ENCODE measurements around the gene PPFIA1. TPM values are rescaled to one million over a fixed set of nuclear protein-coding genes. Genes with fewer than 3 reads are reported as not detected.

Gene PPFIA1
- total and polyA plus RNA-seq, 4 donors, result 27.5 to 85.0 (median 43.5) TPM

DNA sequence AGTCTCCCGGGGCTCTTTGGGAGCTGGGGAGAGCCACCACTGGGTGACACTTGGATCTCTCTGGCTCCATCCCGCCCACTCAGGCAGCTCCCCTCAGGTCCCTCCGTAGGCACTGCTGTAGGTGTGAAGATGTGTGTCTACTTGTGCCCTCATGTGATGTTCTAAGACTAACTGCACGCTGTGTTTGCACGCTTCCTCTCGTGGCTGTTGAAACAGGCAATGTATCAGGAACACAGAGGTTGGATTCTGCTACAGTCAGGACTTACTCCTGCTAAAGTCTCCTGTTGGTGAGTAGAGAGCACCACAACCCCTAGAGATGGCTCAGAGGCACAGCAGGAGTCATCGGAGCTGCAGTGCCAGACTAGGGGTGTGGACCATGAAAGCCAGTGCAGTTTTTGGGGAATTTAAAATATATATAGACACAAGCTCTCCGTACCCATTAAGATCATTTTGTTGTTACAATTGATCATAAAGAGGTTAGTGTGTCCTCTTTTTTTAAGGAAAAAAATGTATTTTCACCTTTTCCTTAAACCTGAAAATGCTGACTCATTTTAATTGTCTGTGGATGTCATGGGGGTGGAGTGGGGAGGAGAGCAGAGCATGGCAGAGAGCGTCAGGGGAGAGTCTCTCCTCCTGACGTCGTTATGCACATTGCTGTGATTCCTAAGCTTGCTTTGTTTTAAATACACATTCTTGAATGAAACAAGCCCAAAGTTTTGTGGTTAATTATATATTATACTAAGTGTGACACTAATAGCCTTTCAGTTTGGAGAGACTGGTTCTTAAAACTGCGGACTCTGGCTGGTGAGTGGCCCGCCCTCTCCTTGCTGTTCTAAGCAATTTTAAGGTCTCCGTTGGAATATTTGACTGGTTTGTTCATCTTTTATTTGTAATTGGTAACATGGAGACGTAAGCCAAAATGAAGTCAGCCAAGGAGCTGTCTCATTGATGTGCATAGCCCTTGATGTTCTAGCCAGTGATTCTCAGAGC, 111.7 kb downstream of the PPFIA1 start:
- Histone ChIP-seq H3K36me3 (ENCODE audit: control insufficient read depth in 4 of 4, insufficient read depth in 4 of 4, low read length in 4 of 4) (peaks cover 2 to 36% (median 30%) of the 10 kb centered on the region in 4 donors), H3K9me3 (ENCODE audit: control insufficient read depth in 4 of 4, insufficient read depth in 3 of 4, low read length in 3 of 4) (no peaks in the 10 kb centered on the region), H3K9ac (ENCODE audit: insufficient read depth in 1 of 2, low read length in 2 of 2) (no peak overlapping the region), H3K27me3 (ENCODE audit: control insufficient read depth in 3 of 3, insufficient read depth in 3 of 3, low read length in 2 of 3) (no peaks in the 10 kb centered on the region), H3K4me3 (no peak overlapping the region), H3K4me1 (ENCODE audit: control insufficient read depth in 5 of 5, insufficient read depth in 5 of 5, low read length in 5 of 5) (peaks cover 0 to 5% (median 0%) of the 10 kb centered on the region in 5 donors), H3K27ac (ENCODE audit: low read depth in 1 of 2, low read length in 1 of 2) (no peak overlapping the region)
- peak in 2 of 3 donors; percentile 18 to 50 for DNase-seq
- no peak for ATAC-seq (ENCODE audit: insufficient read depth, low FRiP score)
- 83% methylated on average over 15 of the region's 15 CpGs for WGBS, 2 donors
- TF ChIP-seq, protein P1, sequence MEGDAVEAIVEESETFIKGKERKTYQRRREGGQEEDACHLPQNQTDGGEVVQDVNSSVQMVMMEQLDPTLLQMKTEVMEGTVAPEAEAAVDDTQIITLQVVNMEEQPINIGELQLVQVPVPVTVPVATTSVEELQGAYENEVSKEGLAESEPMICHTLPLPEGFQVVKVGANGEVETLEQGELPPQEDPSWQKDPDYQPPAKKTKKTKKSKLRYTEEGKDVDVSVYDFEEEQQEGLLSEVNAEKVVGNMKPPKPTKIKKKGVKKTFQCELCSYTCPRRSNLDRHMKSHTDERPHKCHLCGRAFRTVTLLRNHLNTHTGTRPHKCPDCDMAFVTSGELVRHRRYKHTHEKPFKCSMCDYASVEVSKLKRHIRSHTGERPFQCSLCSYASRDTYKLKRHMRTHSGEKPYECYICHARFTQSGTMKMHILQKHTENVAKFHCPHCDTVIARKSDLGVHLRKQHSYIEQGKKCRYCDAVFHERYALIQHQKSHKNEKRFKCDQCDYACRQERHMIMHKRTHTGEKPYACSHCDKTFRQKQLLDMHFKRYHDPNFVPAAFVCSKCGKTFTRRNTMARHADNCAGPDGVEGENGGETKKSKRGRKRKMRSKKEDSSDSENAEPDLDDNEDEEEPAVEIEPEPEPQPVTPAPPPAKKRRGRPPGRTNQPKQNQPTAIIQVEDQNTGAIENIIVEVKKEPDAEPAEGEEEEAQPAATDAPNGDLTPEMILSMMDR (IDR thresholded peaks at IDR 0.05; ENCODE audit: control extremely low read depth, extremely low read depth), result no peak

DNA sequence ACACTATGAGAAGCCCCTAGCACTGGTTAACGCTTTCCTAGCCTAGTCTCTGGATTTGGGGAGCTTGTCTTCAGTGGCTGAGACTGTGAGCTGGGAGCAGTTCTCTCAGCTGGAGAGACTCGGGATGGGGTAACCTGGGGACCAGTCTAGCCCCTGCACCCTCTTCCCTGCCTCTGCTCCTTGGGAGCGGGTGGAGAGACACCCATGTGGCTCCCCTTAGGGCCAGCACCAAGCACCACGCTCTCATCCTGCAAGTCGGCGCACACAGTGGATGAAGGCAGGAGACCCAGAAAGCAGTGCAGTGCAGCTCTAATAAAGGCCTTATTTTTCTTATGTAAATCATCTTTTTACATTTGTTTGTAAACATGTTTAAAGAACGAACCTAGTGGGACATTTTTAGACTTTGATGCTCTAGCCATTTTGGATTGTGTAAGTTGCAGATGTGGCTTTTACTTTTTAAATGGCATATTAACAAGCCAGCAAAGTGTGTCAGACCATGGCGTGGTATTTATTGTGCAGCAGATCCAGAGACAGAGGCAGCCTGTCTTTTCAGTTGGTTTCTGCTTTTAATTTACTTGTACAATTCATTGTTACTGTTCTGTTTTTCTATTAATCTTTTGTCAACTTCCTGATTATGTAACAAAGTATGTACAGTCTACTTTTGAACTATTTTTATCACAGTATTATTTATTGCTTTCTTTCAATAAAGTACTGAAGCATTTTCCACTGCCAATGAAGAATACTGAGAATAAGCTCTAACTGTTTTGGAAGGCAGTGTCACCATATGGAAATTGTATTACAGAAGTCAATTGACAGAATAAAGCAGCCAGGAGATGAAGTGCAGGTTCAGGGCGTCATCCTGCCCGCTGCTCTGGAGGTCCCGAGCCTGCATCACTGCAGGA, 113.4 kb downstream of the PPFIA1 start:
- H3K36me3 ChIP-seq (ENCODE audit: control insufficient read depth in 4 of 4, insufficient read depth in 4 of 4, low read length in 4 of 4), result peaks cover 2 to 28% (median 22%) of the 10 kb centered on the region in 4 donors
- no peak for ATAC-seq (ENCODE audit: insufficient read depth, low FRiP score)
- peak in 1 of 3 donors; percentile 17 for DNase-seq
- no peak overlapping the region for H3K4me3 ChIP-seq
- 82 to 86% methylated on average over 11 of the region's 11 CpGs for WGBS, 2 donors
- no peaks in the 10 kb centered on the region for H3K9me3 ChIP-seq (ENCODE audit: control insufficient read depth in 4 of 4, insufficient read depth in 3 of 4, low read length in 3 of 4)
- peaks cover 0 to 5% (median 0%) of the 10 kb centered on the region in 5 donors for H3K4me1 ChIP-seq (ENCODE audit: control insufficient read depth in 5 of 5, insufficient read depth in 5 of 5, low read length in 5 of 5)
- no peak overlapping the region for H3K9ac ChIP-seq (ENCODE audit: insufficient read depth in 1 of 2, low read length in 2 of 2)
- no peak overlapping the region for H3K27ac ChIP-seq (ENCODE audit: low read depth in 1 of 2, low read length in 1 of 2)
- TF ChIP-seq, protein P1 (IDR thresholded peaks at IDR 0.05; ENCODE audit: control extremely low read depth, extremely low read depth), result no peak
- no peaks in the 10 kb centered on the region for H3K27me3 ChIP-seq (ENCODE audit: control insufficient read depth in 3 of 3, insufficient read depth in 3 of 3, low read length in 2 of 3)

DNA sequence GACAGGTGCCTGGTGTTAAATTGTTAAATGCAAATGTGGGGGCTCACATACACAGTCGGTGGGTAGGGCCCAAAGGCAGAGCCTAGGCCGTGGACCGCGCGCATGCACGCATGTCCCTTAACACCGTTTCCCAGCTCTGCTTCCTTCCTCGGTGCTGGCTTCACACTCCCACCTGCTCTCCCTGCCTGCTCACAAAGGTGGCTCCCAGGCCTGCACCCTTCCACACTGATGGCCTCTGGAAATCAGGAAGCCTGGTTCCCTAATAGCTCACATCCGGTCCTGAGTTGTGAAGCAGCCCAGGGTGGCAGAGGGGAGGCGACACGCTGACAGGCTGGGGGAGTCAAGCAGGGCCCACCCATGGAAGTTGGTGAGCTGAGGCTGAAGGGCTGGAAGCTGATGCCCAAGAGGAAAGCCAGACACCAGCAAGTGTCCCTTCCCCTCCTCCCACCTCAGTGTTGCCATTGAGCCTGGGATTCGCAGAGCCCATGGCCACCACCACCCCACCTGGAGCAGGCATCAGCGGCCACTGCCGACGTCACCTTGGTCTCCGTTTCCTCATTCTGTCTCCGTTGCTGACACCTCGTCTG, 114.2 kb downstream of the PPFIA1 start:
- H3K27me3 ChIP-seq (ENCODE audit: control insufficient read depth in 3 of 3, insufficient read depth in 3 of 3, low read length in 2 of 3), result no peaks in the 10 kb centered on the region
- H3K4me3 ChIP-seq, result no peak overlapping the region
- no peaks in the 10 kb centered on the region for H3K9me3 ChIP-seq (ENCODE audit: control insufficient read depth in 4 of 4, insufficient read depth in 3 of 4, low read length in 3 of 4)
- no peak overlapping the region for H3K9ac ChIP-seq (ENCODE audit: insufficient read depth in 1 of 2, low read length in 2 of 2)
- H3K27ac ChIP-seq (ENCODE audit: low read depth in 1 of 2, low read length in 1 of 2), result no peak overlapping the region
- peaks cover 2 to 26% (median 18%) of the 10 kb centered on the region in 4 donors for H3K36me3 ChIP-seq (ENCODE audit: control insufficient read depth in 4 of 4, insufficient read depth in 4 of 4, low read length in 4 of 4)
- TF ChIP-seq, protein P1 (IDR thresholded peaks at IDR 0.05; ENCODE audit: control extremely low read depth, extremely low read depth), result no peak
- peaks cover 0 to 5% (median 0%) of the 10 kb centered on the region in 5 donors for H3K4me1 ChIP-seq (ENCODE audit: control insufficient read depth in 5 of 5, insufficient read depth in 5 of 5, low read length in 5 of 5)
- DNase-seq (no peak), ATAC-seq (ENCODE audit: insufficient read depth, low FRiP score) (no peak)
- WGBS, 2 donors, result 91% methylated on average over 17 to 18 of the region's 18 CpGs

Measured in lung (tissue), 12 donors.